ENCODE data around the gene LHFPL6. TPM values are rescaled to one million over a fixed set of nuclear protein-coding genes. Genes with fewer than 3 reads are reported as not detected.

The LHFPL6 gene
- total RNA-seq, 2 donors from 2014 or later: 0.53 to 2.8 TPM

DNA sequence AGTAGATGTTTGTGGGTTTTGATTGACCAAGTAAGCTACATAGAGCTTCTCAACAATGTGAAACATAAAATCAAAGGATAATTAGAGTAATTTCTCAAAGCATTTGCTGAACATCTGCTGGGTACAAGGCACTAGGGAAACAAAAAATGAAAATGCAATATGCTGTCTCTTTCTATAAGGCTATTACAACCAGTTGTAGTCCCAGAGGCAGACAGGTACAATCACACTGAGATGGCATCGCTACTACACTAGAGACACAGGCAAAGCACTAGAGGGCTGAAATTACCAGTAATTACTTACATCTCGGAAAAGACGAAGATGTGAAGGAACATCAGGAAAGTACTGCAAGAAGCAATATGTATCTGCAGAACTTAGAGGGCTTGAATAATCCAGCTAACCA, 133.3 kb downstream of the LHFPL6 start:
- H3K27ac Mint-ChIP-seq: no peak overlapping the region
- TF ChIP-seq, protein P1, sequence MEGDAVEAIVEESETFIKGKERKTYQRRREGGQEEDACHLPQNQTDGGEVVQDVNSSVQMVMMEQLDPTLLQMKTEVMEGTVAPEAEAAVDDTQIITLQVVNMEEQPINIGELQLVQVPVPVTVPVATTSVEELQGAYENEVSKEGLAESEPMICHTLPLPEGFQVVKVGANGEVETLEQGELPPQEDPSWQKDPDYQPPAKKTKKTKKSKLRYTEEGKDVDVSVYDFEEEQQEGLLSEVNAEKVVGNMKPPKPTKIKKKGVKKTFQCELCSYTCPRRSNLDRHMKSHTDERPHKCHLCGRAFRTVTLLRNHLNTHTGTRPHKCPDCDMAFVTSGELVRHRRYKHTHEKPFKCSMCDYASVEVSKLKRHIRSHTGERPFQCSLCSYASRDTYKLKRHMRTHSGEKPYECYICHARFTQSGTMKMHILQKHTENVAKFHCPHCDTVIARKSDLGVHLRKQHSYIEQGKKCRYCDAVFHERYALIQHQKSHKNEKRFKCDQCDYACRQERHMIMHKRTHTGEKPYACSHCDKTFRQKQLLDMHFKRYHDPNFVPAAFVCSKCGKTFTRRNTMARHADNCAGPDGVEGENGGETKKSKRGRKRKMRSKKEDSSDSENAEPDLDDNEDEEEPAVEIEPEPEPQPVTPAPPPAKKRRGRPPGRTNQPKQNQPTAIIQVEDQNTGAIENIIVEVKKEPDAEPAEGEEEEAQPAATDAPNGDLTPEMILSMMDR (conservative IDR thresholded peaks at IDR 0.05): no peak
- 91 to 100% methylated on average over 3 of the region's 3 CpGs for WGBS, 2 experiments (ENCODE audit: insufficient coverage in 1 of 2, insufficient read length in 1 of 2)
- no peak overlapping the region for H3K4me3 Mint-ChIP-seq
- no peaks in the 10 kb centered on the region for H3K4me1 Mint-ChIP-seq
- Histone ChIP-seq H3K36me3 (ENCODE audit: control insufficient read depth, insufficient read depth, low read length) (no peaks in the 10 kb centered on the region), H3K27ac (ENCODE audit: low read depth, low read length) (no peak overlapping the region), H3K4me1 (ENCODE audit: control insufficient read depth, insufficient read depth, low read length) (no peaks in the 10 kb centered on the region), H3K27me3 (ENCODE audit: control insufficient read depth, insufficient read depth, low read length, poor library complexity, severe bottlenecking) (no peaks in the 10 kb centered on the region), H3K4me3 (ENCODE audit: low read length) (no peak overlapping the region), H3K9ac (ENCODE audit: extremely low read depth, low read length, poor library complexity, severe bottlenecking) (no peak overlapping the region), H3K9me3 (ENCODE audit: control insufficient read depth, low read length) (no peaks in the 10 kb centered on the region)
- H3K9me3 Mint-ChIP-seq: no peaks in the 10 kb centered on the region
- peaks cover 18% of the 10 kb centered on the region for H3K27me3 Mint-ChIP-seq (ENCODE audit: insufficient read depth)
- no peak for DNase-seq
- H3K36me3 Mint-ChIP-seq (ENCODE audit: low read depth): no peaks in the 10 kb centered on the region

DNA sequence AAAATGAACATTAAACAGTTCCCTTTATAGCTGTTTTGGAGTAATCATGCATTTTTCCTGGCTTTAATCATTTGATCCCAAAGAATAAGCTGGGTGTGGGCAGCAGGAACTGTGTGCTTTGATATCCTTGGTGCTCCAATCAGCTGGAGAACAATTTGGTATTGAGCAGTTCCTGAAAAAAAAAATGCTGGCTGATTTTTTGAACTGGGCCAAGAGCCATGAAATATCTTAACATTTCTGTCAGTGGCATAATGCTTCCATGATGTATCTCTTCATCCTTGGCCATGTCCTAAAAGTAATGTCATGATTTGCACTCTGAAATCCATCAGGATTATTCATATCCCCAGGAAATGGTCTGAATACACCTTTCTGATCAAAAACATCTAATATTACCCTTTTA, 134.7 kb downstream of the LHFPL6 start:
- H3K9me3 Mint-ChIP-seq: no peaks in the 10 kb centered on the region
- Histone ChIP-seq H3K27me3 (ENCODE audit: control insufficient read depth, insufficient read depth, low read length, poor library complexity, severe bottlenecking) (no peaks in the 10 kb centered on the region), H3K9me3 (ENCODE audit: control insufficient read depth, low read length) (no peaks in the 10 kb centered on the region), H3K27ac (ENCODE audit: low read depth, low read length) (no peak overlapping the region), H3K4me1 (ENCODE audit: control insufficient read depth, insufficient read depth, low read length) (no peaks in the 10 kb centered on the region), H3K9ac (ENCODE audit: extremely low read depth, low read length, poor library complexity, severe bottlenecking) (no peak overlapping the region), H3K4me3 (ENCODE audit: low read length) (no peak overlapping the region), H3K36me3 (ENCODE audit: control insufficient read depth, insufficient read depth, low read length) (no peaks in the 10 kb centered on the region)
- TF ChIP-seq, protein P1 (conservative IDR thresholded peaks at IDR 0.05): no peak
- H3K27me3 Mint-ChIP-seq (ENCODE audit: insufficient read depth): peaks cover 18% of the 10 kb centered on the region
- H3K36me3 Mint-ChIP-seq (ENCODE audit: low read depth): no peaks in the 10 kb centered on the region
- DNase-seq: no peak
- no peak overlapping the region for H3K27ac Mint-ChIP-seq
- no peak overlapping the region for H3K4me3 Mint-ChIP-seq
- no peaks in the 10 kb centered on the region for H3K4me1 Mint-ChIP-seq

DNA sequence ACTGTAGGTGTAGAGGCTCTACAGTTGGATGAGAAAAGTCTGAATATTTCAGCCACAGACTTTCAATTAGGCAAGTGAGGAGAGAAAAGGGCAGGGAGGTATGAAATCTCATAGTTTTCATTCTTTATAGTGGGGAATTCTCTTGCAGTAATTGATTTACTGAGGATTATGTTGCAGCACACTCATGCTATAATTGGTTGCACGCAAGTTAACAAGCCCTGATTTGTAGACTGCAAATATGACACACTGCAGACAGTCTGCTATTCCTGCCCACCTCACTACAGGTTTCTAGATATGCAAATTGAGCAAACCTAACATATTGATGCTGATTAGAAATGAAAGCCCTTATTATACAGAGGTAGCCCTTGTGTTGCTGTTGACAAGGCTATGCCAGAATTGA, 139.4 kb downstream of the LHFPL6 start:
- Mint-ChIP-seq H3K36me3 (ENCODE audit: low read depth) (no peaks in the 10 kb centered on the region), H3K9me3 (no peaks in the 10 kb centered on the region), H3K27me3 (ENCODE audit: insufficient read depth) (peaks cover 4% of the 10 kb centered on the region), H3K4me1 (peaks cover 17% of the 10 kb centered on the region), H3K4me3 (no peak overlapping the region), H3K27ac (no peak overlapping the region)
- H3K27me3 ChIP-seq (ENCODE audit: control insufficient read depth, insufficient read depth, low read length, poor library complexity, severe bottlenecking): no peaks in the 10 kb centered on the region
- no peaks in the 10 kb centered on the region for H3K36me3 ChIP-seq (ENCODE audit: control insufficient read depth, insufficient read depth, low read length)
- no peak overlapping the region for H3K4me3 ChIP-seq (ENCODE audit: low read length)
- no peaks in the 10 kb centered on the region for H3K9me3 ChIP-seq (ENCODE audit: control insufficient read depth, low read length)
- no peak for DNase-seq
- H3K27ac ChIP-seq (ENCODE audit: low read depth, low read length): no peak overlapping the region
- no peaks in the 10 kb centered on the region for H3K4me1 ChIP-seq (ENCODE audit: control insufficient read depth, insufficient read depth, low read length)
- H3K9ac ChIP-seq (ENCODE audit: extremely low read depth, low read length, poor library complexity, severe bottlenecking): no peak overlapping the region
- 90 to 100% methylated on average over 1 of the region's 1 CpG for WGBS, 2 experiments (ENCODE audit: insufficient coverage in 1 of 2, insufficient read length in 1 of 2)
- TF ChIP-seq, protein P1 (conservative IDR thresholded peaks at IDR 0.05): no peak
